Central memory CD8-positive, alpha-beta T cell (primary cell): ENCODE measurements around the gene ARPP21.
"Not testable (repeated sequence)": the region's sequence is repeated elsewhere in the genome, so short reads cannot be mapped to it uniquely, and the experiment has no call there.

Source experiments
- ATAC-seq: fragments of 150-1000 bp; cut with Tn5 transposase; replicated peaks from 2 replicates; pipeline ENCODE4 v1.10.0; 2022; ENCODE audit warnings: mild to moderate bottlenecking, moderate FRiP score, moderate number of reproducible peaks; ENCODE audit not compliant: poor library complexity, severe bottlenecking; ENCODE audit errors: extremely low read depth
- DNase-seq, 2 donors: peaks; one replicate each; pipeline ENCODE4 v3.0.0; 2021; ENCODE audit warnings: low spot score in 2 of 2
- H3K27ac Mint-ChIP-seq: one replicate; pipeline ENCODE4 v1.8.0; 2022; ENCODE audit warnings: low read depth, mild to moderate bottlenecking, moderate library complexity, mixed read lengths
- H3K27me3 Mint-ChIP-seq: one replicate; pipeline ENCODE4 v1.8.0; 2022; ENCODE audit warnings: mixed read lengths
- H3K36me3 Mint-ChIP-seq: one replicate; pipeline ENCODE4 v1.8.0; 2022; ENCODE audit warnings: mild to moderate bottlenecking, moderate library complexity, mixed read lengths; ENCODE audit not compliant: insufficient read depth
- H3K4me1 Mint-ChIP-seq: one replicate; pipeline ENCODE4 v1.8.0; 2022; ENCODE audit warnings: mixed read lengths
- H3K4me3 Mint-ChIP-seq: one replicate; pipeline ENCODE4 v1.8.0; 2022; ENCODE audit warnings: mild to moderate bottlenecking, moderate library complexity, mixed read lengths
- H3K9me3 Mint-ChIP-seq: one replicate; pipeline ENCODE4 v1.8.0; 2022; ENCODE audit warnings: mixed read lengths

ARPP21 gene

GRCh38 chr3:35639254-35640186 lies at the start of gene ARPP21:
TSS of gene ARPP21 (plus strand) at chr3:35639525. CDS start at chr3:35681752, 42,227 bp downstream.
- Mint-ChIP-seq H3K27me3 (peaks cover 24% of the 10 kb centered on the region), H3K36me3 (no peaks in the 10 kb centered on the region), H3K4me1 (peaks cover 4% of the 10 kb centered on the region), H3K27ac (no peak within 1 kb of the TSS), H3K4me3 (peak within 1 kb of the TSS; percentile 31), H3K9me3 (peaks cover 9% of the 10 kb centered on the region)
- no peak for DNase-seq
- ATAC-seq: peak; percentile 24

- DNase-seq (no peak), ATAC-seq (no peak)
- Mint-ChIP-seq H3K36me3 (no peaks in the 10 kb centered on the region), H3K27me3 (no peaks in the 10 kb centered on the region), H3K27ac (no peak overlapping the region), H3K4me1 (no peaks in the 10 kb centered on the region), H3K4me3 (no peak overlapping the region), H3K9me3 (peaks cover 17% of the 10 kb centered on the region)
Measured at GRCh38 chr3:35592589-35593295, 46.6 kb upstream of the ARPP21 start.

DNA sequence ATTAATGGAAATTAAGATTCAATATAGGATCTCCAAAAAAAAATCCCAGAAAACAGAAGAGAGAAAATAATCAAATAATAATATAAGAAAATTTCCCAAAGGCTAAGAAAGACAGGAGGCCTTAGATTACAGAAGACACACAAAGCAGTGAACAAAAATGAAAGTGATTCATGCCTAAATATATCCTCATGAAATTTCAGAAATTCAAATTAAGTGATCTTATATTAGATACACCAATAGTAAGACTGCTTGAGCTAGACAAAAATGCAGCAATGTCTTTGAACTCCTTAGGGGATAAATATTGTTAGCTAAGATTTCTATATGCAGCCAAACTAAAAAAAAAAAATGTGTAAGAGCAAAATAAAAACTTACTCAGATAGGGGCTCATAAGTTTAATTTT lies 44.6 kb upstream of the ARPP21 start:
- no peaks in the 10 kb centered on the region for H3K36me3 Mint-ChIP-seq
- no peaks in the 10 kb centered on the region for H3K27me3 Mint-ChIP-seq
- no peak for ATAC-seq
- no peak overlapping the region for H3K27ac Mint-ChIP-seq
- H3K9me3 Mint-ChIP-seq: peaks cover 16% of the 10 kb centered on the region
- DNase-seq: no peak
- H3K4me1 Mint-ChIP-seq: no peaks in the 10 kb centered on the region
- H3K4me3 Mint-ChIP-seq: no peak overlapping the region

DNA sequence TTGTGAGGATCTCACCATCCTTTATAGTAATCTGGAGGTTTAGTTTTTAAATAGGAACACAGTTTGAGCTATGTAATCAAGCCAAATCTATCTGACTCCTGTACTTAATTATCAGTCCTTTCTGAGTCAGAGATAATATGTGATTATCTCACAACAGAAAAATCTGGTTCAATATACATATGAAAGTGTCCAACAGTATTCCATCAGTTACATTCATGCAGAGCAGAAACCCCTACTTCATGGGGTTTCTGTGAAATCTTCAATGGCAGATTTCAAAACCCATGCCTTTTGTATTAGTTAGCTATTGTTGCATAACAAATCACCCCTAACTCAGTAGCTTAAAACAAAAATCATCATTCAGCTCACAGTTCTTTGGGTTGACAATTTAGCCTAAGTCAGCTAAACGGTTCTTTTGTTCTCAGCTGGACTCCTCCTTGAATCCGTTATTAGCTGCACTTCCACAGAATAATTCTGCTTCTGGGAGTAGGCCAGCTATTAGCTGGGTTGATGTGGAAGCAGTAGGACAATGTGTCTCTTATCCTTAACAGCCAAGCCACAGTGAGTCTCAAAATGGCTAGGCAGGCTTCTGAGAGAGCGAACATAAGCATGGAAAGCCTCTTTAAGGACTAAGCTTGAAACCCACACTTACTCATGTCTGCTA lies 42.9 kb upstream of the ARPP21 start:
- Mint-ChIP-seq H3K4me3 (no peak overlapping the region), H3K9me3 (peaks cover 16% of the 10 kb centered on the region), H3K4me1 (no peaks in the 10 kb centered on the region), H3K36me3 (no peaks in the 10 kb centered on the region), H3K27ac (no peak overlapping the region), H3K27me3 (no peaks in the 10 kb centered on the region)
- ATAC-seq: no peak
- no peak for DNase-seq

- Mint-ChIP-seq H3K4me1 (no peaks in the 10 kb centered on the region), H3K27me3 (no peaks in the 10 kb centered on the region), H3K9me3 (peaks cover 16% of the 10 kb centered on the region), H3K36me3 (no peaks in the 10 kb centered on the region), H3K27ac (no peak overlapping the region), H3K4me3 (no peak overlapping the region)
- ATAC-seq (no peak), DNase-seq (no peak)
Measured at GRCh38 chr3:35597490-35597889, 41.8 kb upstream of the ARPP21 start.

DNA sequence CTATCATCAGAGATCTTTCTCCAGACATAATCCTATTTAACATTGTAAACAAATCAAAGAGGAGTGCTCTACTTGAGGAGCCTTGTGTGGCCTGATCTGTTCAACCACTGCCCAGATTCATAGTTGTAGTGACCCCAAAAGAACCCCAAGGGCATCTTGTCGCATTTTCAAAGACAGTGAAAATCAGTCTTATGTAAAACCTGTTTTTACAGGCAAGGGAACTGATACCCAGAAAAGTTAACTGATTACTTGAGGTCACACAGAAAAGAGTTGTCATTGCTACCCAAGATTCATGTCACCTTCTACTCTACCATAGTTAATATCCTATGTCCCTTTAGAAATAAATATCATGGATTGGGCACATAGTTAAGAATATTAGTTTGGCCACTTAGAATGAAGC lies 40.5 kb upstream of the ARPP21 start:
- Mint-ChIP-seq H3K36me3 (no peaks in the 10 kb centered on the region), H3K4me1 (no peaks in the 10 kb centered on the region), H3K4me3 (no peak overlapping the region), H3K9me3 (peaks cover 11% of the 10 kb centered on the region), H3K27ac (no peak overlapping the region), H3K27me3 (no peaks in the 10 kb centered on the region)
- no peak for DNase-seq
- no peak for ATAC-seq

DNA sequence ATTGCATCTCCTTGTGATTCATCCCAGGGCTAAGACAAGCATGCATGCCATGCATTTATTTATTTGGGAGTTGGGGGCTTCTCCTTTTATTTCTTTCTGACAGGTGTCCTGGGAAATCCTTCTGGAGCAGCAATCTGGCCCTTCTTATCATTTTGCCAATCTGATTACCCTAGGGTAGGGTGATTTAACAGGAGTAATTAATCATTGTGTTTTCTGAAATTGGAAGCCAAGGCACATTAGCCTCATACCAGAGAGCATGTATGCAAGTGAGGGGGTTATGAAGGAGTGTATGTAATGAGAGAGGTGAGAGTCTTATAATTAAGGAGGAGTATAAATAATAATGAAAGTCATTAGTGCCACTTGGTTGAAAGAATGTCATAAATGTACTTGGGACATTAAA lies 37.4 kb upstream of the ARPP21 start:
- no peaks in the 10 kb centered on the region for H3K27me3 Mint-ChIP-seq
- ATAC-seq (no peak), DNase-seq (no peak)
- no peaks in the 10 kb centered on the region for H3K36me3 Mint-ChIP-seq
- H3K4me3 Mint-ChIP-seq: no peak overlapping the region
- no peaks in the 10 kb centered on the region for H3K4me1 Mint-ChIP-seq
- no peak overlapping the region for H3K27ac Mint-ChIP-seq
- H3K9me3 Mint-ChIP-seq: peaks cover 11% of the 10 kb centered on the region

DNA sequence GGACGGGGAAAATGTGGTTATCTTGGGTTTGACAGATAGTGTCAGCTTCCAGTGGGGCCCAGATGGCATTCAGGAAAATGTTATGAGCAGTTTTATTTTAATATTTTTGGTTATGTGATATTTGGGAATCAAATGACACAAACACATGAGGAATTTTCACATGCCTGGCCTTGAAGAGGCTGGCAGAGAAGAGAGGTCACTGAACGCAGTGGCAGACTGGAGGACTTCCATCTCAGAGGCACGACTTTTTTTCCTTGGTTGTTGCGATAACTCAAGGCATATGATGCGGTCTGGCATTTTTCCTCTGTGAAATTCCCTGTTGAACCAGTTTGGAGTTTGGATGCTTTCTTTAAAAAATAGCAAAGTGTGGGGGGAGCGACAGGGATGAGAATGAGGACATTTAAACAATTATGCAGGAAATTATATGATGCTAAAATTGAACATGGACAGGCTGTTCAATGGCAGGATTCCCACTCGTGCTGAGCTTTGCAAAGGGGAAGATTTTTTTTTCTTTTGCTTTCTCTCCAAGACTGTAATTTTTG lies 36.9 kb upstream of the ARPP21 start:
- Mint-ChIP-seq H3K9me3 (peaks cover 11% of the 10 kb centered on the region), H3K4me3 (no peak overlapping the region), H3K4me1 (no peaks in the 10 kb centered on the region), H3K36me3 (no peaks in the 10 kb centered on the region), H3K27me3 (no peaks in the 10 kb centered on the region), H3K27ac (no peak overlapping the region)
- DNase-seq (no peak), ATAC-seq (no peak)

DNA sequence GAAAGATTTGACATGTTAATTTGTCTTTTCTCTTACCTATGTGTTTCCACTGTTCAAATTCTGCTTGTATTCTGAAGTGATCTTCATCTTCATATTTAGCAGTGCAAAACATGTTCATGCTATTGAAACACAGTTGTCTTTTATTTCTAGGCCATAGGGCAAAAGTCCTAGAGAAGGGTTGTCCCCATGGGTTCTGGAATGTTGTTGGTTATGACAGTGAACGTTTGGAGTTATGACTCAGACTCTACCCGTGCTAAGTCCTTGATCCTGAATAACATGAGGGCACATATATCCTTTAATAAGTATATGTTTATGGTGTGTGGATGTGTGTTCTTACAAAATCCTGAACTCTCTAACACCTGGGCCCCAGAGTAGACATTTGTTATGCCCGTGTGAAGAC lies 23.0 kb upstream of the ARPP21 start:
- H3K27me3 Mint-ChIP-seq: no peaks in the 10 kb centered on the region

GRCh38 chr3:35617370-35617769 lies 22.0 kb upstream of the ARPP21 start:
- Mint-ChIP-seq H3K4me1 (no peaks in the 10 kb centered on the region), H3K27ac (no peak overlapping the region), H3K36me3 (no peaks in the 10 kb centered on the region), H3K27me3 (no peaks in the 10 kb centered on the region), H3K9me3 (peaks cover 9% of the 10 kb centered on the region), H3K4me3 (no peak overlapping the region)
- no peak for ATAC-seq
- DNase-seq: no peak

More for the DNA sequence above, 23.0 kb upstream of the ARPP21 start:
- Mint-ChIP-seq H3K9me3 (peaks cover 9% of the 10 kb centered on the region), H3K27ac (no peak overlapping the region), H3K4me3 (no peak overlapping the region), H3K4me1 (no peaks in the 10 kb centered on the region), H3K36me3 (no peaks in the 10 kb centered on the region)
- ATAC-seq (no peak), DNase-seq (no peak)

- H3K36me3 Mint-ChIP-seq: not testable (repeated sequence)
Measured at GRCh38 chr3:35620238-35620637, 19.1 kb upstream of the ARPP21 start.

GRCh38 chr3:35624698-35625097 lies 14.6 kb upstream of the ARPP21 start:
- no peak for DNase-seq
- H3K9me3 Mint-ChIP-seq: peaks cover 9% of the 10 kb centered on the region
- H3K4me1 Mint-ChIP-seq: no peaks in the 10 kb centered on the region
- H3K27ac Mint-ChIP-seq: no peak overlapping the region
- H3K36me3 Mint-ChIP-seq: no peaks in the 10 kb centered on the region
- no peaks in the 10 kb centered on the region for H3K27me3 Mint-ChIP-seq
- ATAC-seq: no peak
- no peak overlapping the region for H3K4me3 Mint-ChIP-seq

More at GRCh38 chr3:35620238-35620637, 19.1 kb upstream of the ARPP21 start:
- not testable (repeated sequence) for H3K27me3 Mint-ChIP-seq, ATAC-seq, H3K4me3 Mint-ChIP-seq, H3K9me3 Mint-ChIP-seq, H3K27ac Mint-ChIP-seq, DNase-seq, H3K4me1 Mint-ChIP-seq
